ENCODE data around the gene PRELP. TPM values are rescaled to one million over a fixed set of nuclear protein-coding genes. Genes with fewer than 3 reads are reported as not detected.
"Not testable (repeated sequence)": the region's sequence is repeated elsewhere in the genome, so short reads cannot be mapped to it uniquely, and the experiment has no call there.

Gene PRELP
- polyA plus RNA-seq (ENCODE audit: insufficient read length) = 3.1 TPM

- no peak for DNase-seq
Measured at GRCh38 chr1:203475012-203475981, at the start of gene PRELP. Gene PRELP, plus strand, starts transcription at chr1:203475806. Its CDS starts 7,379 bp downstream, at chr1:203483185.

DNA sequence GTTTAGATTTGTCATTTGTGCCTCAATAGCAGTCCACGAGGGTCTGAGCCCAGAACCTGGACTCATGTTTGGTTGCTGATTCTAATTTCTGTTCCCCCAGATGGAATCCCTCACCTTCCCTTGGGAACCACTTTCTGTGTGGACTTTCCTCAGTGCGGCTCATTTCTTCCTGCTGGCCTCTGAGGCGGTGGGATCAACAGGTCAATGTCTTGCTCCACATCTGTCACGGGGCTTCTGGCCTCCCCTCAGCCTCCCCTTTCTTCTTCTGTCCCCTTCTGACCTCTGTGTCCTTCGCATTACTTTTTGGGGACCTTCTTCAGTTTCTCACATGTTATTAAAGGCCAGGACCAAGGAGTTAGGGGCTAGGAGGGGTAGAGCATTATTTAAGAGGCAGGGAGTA lies 49.2 kb upstream of the PRELP start:
- DNase-seq = no peak

- DNase-seq = no peak
Measured at GRCh38 chr1:203426870-203427269, 48.7 kb upstream of the PRELP start.

- no peak for DNase-seq
Measured at GRCh38 chr1:203427451-203427850, 48.2 kb upstream of the PRELP start.

- no peak for DNase-seq
Measured at GRCh38 chr1:203428981-203429599, 46.5 kb upstream of the PRELP start.

GRCh38 chr1:203435615-203436014 lies 40.0 kb upstream of the PRELP start:
- DNase-seq = no peak

DNA sequence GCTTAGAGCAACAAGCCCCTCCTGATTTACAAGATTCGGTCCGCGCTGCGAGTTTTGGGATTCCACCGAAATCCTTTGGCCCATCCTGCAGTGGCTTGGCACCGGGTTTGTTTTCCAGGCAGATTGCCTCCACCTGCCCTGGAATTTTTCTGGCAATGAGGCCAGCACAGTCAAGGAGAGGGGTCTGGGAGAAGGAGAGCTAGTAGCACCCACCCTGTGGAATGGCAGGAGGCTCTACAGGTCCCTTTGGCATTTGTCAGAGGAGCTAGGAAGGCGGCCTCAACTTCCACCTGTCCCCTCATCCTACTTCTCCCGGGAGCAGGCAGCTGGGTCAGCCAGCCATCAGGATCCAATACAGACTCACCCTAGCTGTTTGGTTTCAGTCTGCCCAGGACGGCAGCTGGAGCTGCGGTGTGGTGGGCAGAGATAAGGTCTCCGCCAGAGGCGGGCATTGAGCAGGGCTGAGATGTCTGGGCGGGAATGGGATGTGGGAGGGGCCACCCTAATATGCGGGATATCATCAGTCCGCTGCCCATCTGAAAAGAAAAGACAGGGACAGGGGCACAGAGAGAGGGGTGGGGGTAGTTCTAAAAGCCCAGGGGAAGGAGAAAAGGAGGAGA lies 37.8 kb upstream of the PRELP start:
- DNase-seq = no peak

DNA sequence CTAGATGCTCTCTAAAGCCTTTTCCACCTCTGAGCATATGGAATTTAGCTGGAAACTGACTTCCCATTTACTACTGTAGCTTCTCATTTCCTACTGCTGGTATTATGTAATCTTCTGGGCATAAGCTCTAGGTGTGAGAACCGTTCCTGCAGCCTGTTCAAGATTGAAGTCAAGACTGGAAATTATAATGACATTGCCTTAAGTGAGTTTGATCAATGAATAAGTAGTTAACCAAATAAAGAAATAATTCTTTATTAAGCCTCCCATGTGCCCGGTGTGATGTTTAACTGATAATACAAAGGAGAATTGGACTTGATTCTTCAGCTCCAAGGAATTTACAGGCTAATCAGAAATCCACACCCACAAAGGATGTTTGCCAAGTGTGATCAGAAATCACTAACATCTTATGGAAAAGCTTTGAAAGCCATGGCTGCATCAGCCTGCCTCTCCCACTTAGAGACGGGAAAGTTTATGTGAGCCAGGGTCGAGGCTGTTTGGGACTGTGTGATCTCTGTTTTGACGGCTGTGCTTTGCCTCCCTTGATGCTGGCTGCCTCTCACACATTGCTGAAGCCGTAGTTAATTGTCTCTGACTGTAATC lies 36.4 kb upstream of the PRELP start:
- peak; percentile 37 for DNase-seq

GRCh38 chr1:203440771-203441170 lies 34.8 kb upstream of the PRELP start:
- DNase-seq = peak; percentile 67

DNA sequence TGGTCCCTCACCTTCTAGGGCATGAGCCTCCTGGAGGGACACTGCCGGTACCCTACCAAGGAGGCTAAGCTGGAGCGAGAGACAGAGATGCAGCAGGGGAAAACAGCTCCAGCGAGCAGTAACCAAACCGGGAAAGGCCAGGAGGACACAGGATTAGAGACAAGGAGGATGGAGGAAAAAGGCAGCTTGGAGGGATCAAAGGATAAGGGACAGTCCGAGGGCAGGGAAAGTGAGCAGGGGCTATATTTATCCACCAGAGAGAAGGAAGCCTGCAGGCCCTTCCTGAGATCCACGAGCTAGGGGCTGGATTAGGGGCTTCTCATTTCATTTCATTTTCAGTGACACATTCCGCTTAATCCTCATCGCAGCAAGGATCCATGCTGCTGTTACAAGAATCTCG lies 33.8 kb upstream of the PRELP start:
- no peak for DNase-seq

DNA sequence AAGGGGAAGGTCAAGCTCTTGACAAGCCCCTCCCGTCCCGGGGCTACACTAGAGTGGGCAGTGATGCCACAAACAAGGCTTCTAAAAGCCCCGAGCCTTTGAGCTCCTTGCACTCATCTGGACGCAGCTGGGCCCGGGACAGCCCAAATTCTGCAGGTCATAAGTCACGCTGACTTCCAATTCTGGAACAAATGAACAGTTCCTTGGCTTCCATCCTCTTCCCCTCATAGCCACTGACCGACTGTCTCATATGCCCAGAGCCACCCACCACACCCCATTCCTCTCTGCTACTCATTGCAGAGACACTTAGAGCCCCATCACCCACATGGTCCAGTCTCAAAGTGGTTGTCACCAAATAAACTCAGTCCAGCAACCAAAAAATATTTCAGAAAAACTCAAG lies 32.8 kb upstream of the PRELP start:
- no peak for DNase-seq

- DNase-seq = no peak
Measured at GRCh38 chr1:203443296-203443695, 32.3 kb upstream of the PRELP start.

GRCh38 chr1:203444171-203444576 lies 31.4 kb upstream of the PRELP start:
- no peak for DNase-seq

- no peak for DNase-seq
Measured at GRCh38 chr1:203447151-203447550, 28.5 kb upstream of the PRELP start.

- not testable (repeated sequence) for DNase-seq
Measured at GRCh38 chr1:203447598-203447997, 28.0 kb upstream of the PRELP start.

GRCh38 chr1:203448521-203449061 lies 27.0 kb upstream of the PRELP start:
- no peak for DNase-seq

- DNase-seq = no peak
Measured at GRCh38 chr1:203450001-203450400, 25.6 kb upstream of the PRELP start.

GRCh38 chr1:203450479-203451149 lies 25.0 kb upstream of the PRELP start:
- no peak for DNase-seq

GRCh38 chr1:203451836-203452784 lies 23.5 kb upstream of the PRELP start:
- no peak for DNase-seq

- DNase-seq = no peak
Measured at GRCh38 chr1:203453016-203453415, 22.6 kb upstream of the PRELP start.

GRCh38 chr1:203453616-203454015 lies 22.0 kb upstream of the PRELP start:
- DNase-seq = no peak

All from hindlimb muscle (tissue), 1 donor.